Measurements from ENCODE around the gene INO80E. TPM values are rescaled to one million over a fixed set of nuclear protein-coding genes. Genes with fewer than 3 reads are reported as not detected.

INO80E gene
- total RNA-seq, 4 donors from 2014 or later: 46.6 to 85.8 (median 75.9) TPM

DNA sequence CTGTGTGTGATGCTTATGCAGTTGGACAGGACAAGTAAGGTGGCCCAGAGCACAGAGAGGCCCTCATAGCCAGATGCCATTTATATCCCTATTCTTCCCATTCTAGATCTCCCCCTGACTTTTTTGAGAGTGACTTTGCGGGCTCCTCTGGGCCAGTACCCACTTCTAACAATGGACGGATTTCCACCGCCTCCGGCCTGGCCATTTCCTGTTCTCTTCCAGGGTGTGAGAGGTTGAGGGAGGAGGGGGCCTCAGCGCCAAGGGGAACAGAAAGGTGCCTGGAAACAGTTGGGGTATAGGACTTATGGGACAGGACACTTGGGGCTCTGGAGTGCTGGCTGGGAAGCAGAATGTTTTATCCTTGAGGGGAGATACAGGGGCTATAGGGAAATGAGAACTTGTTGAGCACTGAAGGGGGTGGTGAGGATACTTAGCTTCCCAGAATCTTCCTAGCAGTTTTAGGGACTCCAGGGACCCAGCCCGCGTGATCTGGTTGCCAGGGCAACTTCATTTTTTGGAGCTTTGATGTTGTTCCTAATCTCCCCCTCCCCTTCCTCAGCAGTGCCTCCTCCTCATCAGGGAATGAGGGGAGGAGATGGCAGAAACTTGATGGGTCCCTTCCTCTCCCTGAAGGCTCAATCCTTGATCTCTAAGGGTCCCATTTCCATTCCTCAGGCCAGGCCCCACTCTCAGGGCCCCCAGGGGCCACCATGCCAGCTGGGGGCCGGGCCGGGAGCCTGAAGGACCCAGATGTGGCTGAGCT is 18.8 kb upstream of the INO80E start:
- TF ChIP-seq, protein P1, sequence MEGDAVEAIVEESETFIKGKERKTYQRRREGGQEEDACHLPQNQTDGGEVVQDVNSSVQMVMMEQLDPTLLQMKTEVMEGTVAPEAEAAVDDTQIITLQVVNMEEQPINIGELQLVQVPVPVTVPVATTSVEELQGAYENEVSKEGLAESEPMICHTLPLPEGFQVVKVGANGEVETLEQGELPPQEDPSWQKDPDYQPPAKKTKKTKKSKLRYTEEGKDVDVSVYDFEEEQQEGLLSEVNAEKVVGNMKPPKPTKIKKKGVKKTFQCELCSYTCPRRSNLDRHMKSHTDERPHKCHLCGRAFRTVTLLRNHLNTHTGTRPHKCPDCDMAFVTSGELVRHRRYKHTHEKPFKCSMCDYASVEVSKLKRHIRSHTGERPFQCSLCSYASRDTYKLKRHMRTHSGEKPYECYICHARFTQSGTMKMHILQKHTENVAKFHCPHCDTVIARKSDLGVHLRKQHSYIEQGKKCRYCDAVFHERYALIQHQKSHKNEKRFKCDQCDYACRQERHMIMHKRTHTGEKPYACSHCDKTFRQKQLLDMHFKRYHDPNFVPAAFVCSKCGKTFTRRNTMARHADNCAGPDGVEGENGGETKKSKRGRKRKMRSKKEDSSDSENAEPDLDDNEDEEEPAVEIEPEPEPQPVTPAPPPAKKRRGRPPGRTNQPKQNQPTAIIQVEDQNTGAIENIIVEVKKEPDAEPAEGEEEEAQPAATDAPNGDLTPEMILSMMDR (IDR thresholded peaks at IDR 0.05): no peak
- no peak for TF ChIP-seq POLR2A (IDR thresholded peaks at IDR 0.05)
- Histone ChIP-seq H3K4me1 (peaks cover 0 to 38% (median 12%) of the 10 kb centered on the region in 4 donors), H3K27ac (peak overlapping the region in 2 of 4 donors; percentile 62 to 63), H3K4me3 (peak overlapping the region in 1 of 4 donors; percentile 88), H3K36me3 (peaks cover 0 to 47% (median 0%) of the 10 kb centered on the region in 3 donors), H3K27me3 (no peaks in the 10 kb centered on the region), H3K9me3 (no peaks in the 10 kb centered on the region)
- no peak for DNase-seq

DNA sequence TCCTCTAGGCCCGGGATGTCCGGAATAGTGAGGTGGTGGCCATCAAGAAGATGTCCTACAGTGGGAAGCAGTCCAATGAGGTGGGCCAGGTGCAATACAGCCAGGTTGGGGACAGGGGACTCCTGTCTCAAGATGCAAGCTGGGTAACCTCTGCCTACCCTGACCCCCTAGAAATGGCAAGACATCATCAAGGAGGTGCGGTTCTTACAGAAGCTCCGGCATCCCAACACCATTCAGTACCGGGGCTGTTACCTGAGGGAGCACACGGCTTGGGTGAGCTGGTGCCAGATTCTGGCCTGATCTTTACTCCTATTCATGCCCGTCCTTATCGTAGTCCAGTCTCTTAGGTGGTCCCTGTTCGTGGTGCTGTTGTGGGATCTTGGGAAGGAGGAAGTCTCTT is 18.0 kb upstream of the INO80E start:
- Histone ChIP-seq H3K4me1 (peaks cover 0 to 35% (median 12%) of the 10 kb centered on the region in 4 donors), H3K27ac (peak overlapping the region in 3 of 4 donors; percentile 2 to 63 (median 62)), H3K27me3 (no peaks in the 10 kb centered on the region), H3K4me3 (no peak overlapping the region), H3K9me3 (no peaks in the 10 kb centered on the region), H3K36me3 (peaks cover 0 to 56% (median 0%) of the 10 kb centered on the region in 3 donors)
- TF ChIP-seq, protein P1 (IDR thresholded peaks at IDR 0.05): no peak
- TF ChIP-seq POLR2A (IDR thresholded peaks at IDR 0.05): no peak
- no peak for DNase-seq

DNA sequence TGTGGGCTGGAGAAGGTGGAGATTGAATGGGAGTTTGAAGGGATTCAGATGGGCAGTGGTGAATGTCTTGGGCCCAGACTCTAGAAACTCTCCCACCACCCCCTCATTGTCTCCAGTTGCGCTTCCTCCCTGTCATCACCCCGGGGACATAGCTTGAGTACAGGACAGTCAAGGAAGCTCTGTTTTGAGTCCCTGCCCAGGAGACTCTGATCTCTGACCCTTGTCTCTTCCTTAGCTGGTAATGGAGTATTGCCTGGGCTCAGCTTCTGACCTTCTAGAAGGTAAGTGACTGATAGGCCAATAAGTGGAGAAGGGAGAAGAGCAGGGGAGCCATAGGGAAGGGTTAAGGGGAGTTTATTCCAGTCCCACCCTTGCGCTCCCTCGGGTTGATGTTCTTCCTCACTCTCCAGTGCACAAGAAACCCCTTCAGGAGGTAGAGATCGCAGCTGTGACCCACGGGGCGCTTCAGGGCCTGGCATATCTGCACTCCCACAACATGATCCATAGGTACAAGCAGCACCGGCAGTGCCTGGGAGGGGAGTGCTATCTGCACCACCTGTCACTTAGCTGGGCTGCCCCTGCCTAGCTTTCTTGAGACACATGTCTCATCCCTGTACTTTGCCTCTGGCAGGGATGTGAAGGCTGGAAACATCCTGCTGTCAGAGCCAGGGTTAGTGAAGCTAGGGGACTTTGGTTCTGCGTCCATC is 17.3 kb upstream of the INO80E start:
- Histone ChIP-seq H3K27ac (peak overlapping the region in 3 of 4 donors; percentile 2 to 63 (median 62)), H3K36me3 (peaks cover 0 to 62% (median 0%) of the 10 kb centered on the region in 3 donors), H3K4me1 (peaks cover 0 to 32% (median 12%) of the 10 kb centered on the region in 4 donors), H3K4me3 (no peak overlapping the region), H3K27me3 (no peaks in the 10 kb centered on the region), H3K9me3 (no peaks in the 10 kb centered on the region)
- peak in 1 of 3 donors; percentile 62 for DNase-seq
- TF ChIP-seq, protein P1 (IDR thresholded peaks at IDR 0.05): no peak
- TF ChIP-seq POLR2A (IDR thresholded peaks at IDR 0.05): no peak

DNA sequence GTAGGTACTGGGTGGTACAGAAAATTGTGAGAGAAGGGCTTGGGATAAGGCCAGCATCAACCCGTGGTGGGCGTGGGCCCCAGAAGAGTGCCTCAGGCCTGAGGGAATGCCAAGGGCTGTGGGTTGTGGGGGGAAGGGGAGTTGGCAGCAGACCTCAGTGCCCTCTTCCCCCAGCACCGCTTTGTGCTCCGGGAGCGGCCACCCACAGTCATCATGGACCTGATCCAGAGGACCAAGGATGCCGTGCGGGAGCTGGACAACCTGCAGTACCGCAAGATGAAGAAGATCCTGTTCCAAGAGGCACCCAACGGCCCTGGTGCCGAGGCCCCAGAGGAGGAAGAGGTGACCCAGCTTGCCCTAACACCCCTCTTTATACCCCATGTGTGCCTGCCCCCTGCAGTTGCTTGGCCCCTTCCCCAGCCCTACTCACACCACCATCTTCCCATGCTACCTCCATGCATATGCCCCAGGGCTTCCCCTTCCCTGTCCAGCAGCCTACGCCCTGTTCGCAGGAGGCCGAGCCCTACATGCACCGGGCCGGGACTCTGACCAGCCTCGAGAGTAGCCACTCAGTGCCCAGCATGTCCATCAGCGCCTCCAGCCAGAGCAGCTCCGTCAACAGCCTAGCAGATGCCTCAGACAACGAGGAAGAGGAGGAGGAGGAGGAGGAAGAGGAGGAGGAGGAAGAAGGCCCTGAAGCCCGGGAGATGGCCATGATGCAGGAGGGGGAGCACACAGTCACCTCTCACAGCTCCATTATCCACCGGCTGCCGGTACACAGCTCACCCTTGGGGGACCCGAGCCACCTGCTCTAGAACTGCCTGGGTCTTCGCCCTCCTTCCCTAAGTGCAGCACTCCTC is 13.3 kb upstream of the INO80E start:
- no peaks in the 10 kb centered on the region for H3K27me3 ChIP-seq
- no peak overlapping the region for H3K4me3 ChIP-seq
- DNase-seq: peak in 1 of 3 donors; percentile 30
- H3K27ac ChIP-seq: no peak overlapping the region
- TF ChIP-seq POLR2A (IDR thresholded peaks at IDR 0.05): no peak
- TF ChIP-seq, protein P1 (IDR thresholded peaks at IDR 0.05): no peak
- H3K4me1 ChIP-seq: no peaks in the 10 kb centered on the region
- H3K9me3 ChIP-seq: no peaks in the 10 kb centered on the region
- H3K36me3 ChIP-seq: peaks cover 0 to 100% (median 0%) of the 10 kb centered on the region in 3 donors
